Tibial artery (tissue), 4 donors: ENCODE measurements around the gene CABLES1.
A peak's percentile ranks its signal among the peaks of the same experiment; 100 is the strongest.

Experiments
- DNase-seq, 2 donors: peaks; one replicate each; pipeline ENCODE4 v3.0.0-alpha.2; 2019
- H3K27ac ChIP-seq, 2 donors: fragments of 200-600 bp; sonication (generic) in 1 of 2; 1 replicate in 1 of 2; 2 replicates in 1 of 2; pipeline ENCODE4 v1.5.1; 2018 to 2019; ENCODE audit warnings: mild to moderate bottlenecking in 1 of 2
- H3K27me3 ChIP-seq, 2 donors: fragments of 200-600 bp; sonication (generic) in 1 of 2; one replicate each; pipeline versions ENCODE4 v1.5.1 to v1.6.0; 2016 to 2019
- H3K36me3 ChIP-seq, 3 donors: fragments of 200-600 bp; sonication (generic) in 2 of 3; one replicate each; pipeline ENCODE4 v1.5.1; 2016 to 2019; ENCODE audit warnings: mild to moderate bottlenecking in 2 of 3
- H3K4me1 ChIP-seq, 4 donors: fragments of 200-600 bp; sonication (generic) in 2 of 4; 1 replicate in 3 of 4; 2 replicates in 1 of 4; pipeline ENCODE4 v1.5.1; 2016 to 2019
- H3K4me3 ChIP-seq, 2 donors: fragments of 200-600 bp; sonication (generic) in 1 of 2; 1 replicate in 1 of 2; 2 replicates in 1 of 2; pipeline ENCODE4 v1.5.1; 2018 to 2019; ENCODE audit warnings: mild to moderate bottlenecking in 2 of 2
- H3K9me3 ChIP-seq, 3 donors: fragments of 200-600 bp; sonication (generic) in 1 of 3; one replicate each; pipeline ENCODE4 v1.5.1; 2016 to 2019
- CTCF ChIP-seq, 2 experiments: fragments of 200-600 bp in 1 of 2; fragments of 450-650 bp in 1 of 2; IDR thresholded peaks; one replicate each; pipeline ENCODE4 v1.5.1; 2017 to 2019; ENCODE audit warnings: antibody characterized with exemption in 2 of 2, mild to moderate bottlenecking in 1 of 2, moderate library complexity in 1 of 2
- intact Hi-C: fragments of 100-400 bp; cut with DNase I; formaldehyde crosslinking; loops from one replicate; pipeline ENCODE4 v1.15.0; 2023; ENCODE audit warnings: low total_unique reads

Gene CABLES1

GRCh38 chr18:23142251-23142929 lies 7.1 kb downstream of the CABLES1 start:
- Histone ChIP-seq H3K27ac (peak overlapping the region; percentile 82 to 85), H3K36me3 (no peaks in the 10 kb centered on the region), H3K9me3 (no peaks in the 10 kb centered on the region), H3K27me3 (no peaks in the 10 kb centered on the region), H3K4me1 (peaks cover under 1 to 52% (median 35%) of the 10 kb centered on the region in 4 donors), H3K4me3 (no peak overlapping the region)
- no peak for TF ChIP-seq CTCF (IDR thresholded peaks at IDR 0.05)
- no peak for DNase-seq
- intact Hi-C loops: no loop called here

- Histone ChIP-seq H3K27ac (peak overlapping the region; percentile 82 to 85), H3K36me3 (no peaks in the 10 kb centered on the region), H3K4me1 (peaks cover 0 to 44% (median 30%) of the 10 kb centered on the region in 4 donors), H3K4me3 (no peak overlapping the region), H3K9me3 (no peaks in the 10 kb centered on the region), H3K27me3 (no peaks in the 10 kb centered on the region)
- intact Hi-C loops: no loop called here
- peak; percentile 78 to 86 for DNase-seq
- no peak for TF ChIP-seq CTCF (IDR thresholded peaks at IDR 0.05)
Measured at GRCh38 chr18:23143016-23143814, 7.9 kb downstream of the CABLES1 start.

DNA sequence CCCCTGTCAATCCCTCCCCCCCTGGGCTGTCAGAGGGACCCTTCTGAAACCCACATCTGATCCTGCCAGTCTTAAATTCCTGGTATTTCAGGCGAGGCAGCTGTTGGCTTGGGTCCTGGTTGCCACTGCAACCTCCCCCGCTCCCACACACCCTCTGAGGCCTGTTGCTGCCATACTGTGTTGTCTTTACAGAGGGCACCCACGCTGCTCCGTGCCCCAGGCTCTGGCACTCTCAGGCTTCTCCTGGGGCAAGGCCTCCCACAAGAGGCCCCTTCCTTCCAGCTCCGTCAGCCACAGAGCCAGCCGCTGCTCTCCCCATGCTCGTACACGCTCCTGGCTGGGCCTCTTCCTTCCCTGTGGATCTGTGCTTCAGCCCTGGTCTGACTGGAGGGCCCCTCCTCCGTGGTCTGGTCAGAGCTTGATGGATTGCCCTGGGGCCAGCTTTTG lies 8.6 kb downstream of the CABLES1 start:
- peaks cover 0 to 40% (median 28%) of the 10 kb centered on the region in 4 donors for H3K4me1 ChIP-seq
- H3K4me3 ChIP-seq: no peak overlapping the region
- TF ChIP-seq CTCF (IDR thresholded peaks at IDR 0.05): no peak
- H3K9me3 ChIP-seq: no peaks in the 10 kb centered on the region
- H3K36me3 ChIP-seq: no peaks in the 10 kb centered on the region
- H3K27me3 ChIP-seq: no peaks in the 10 kb centered on the region
- intact Hi-C loops: no loop called here
- peak overlapping the region; percentile 82 to 85 for H3K27ac ChIP-seq
- peak in 1 of 2 donors; percentile 76 for DNase-seq

GRCh38 chr18:23144640-23145039 lies 9.4 kb downstream of the CABLES1 start:
- Histone ChIP-seq H3K36me3 (no peaks in the 10 kb centered on the region), H3K9me3 (no peaks in the 10 kb centered on the region), H3K4me1 (peaks cover 0 to 40% (median 28%) of the 10 kb centered on the region in 4 donors), H3K4me3 (no peak overlapping the region), H3K27ac (peak overlapping the region; percentile 82 to 85), H3K27me3 (no peaks in the 10 kb centered on the region)
- no peak for DNase-seq
- no peak for TF ChIP-seq CTCF (IDR thresholded peaks at IDR 0.05)
- intact Hi-C loops: no loop called here

DNA sequence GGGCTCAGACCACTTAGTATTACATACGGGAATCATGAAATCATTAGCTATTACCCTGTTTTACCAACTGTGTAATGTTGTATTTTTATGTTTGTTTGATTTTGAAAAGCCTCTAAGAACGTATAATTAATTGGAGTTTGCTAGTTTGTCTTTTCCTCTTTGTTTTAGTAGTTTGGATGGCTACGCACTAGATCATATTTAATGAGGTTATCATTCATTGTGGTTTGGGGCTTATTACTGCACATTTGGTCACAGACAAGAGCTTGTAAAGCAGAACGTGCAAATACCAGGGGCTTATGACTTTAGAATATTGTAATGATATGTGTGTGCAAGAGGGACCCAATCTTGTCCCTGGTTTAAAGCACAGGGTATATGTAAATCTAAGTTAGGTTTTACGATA lies 10.3 kb downstream of the CABLES1 start:
- Histone ChIP-seq H3K27ac (no peak overlapping the region), H3K4me1 (peaks cover 0 to 38% (median 28%) of the 10 kb centered on the region in 4 donors), H3K27me3 (no peaks in the 10 kb centered on the region), H3K4me3 (no peak overlapping the region), H3K36me3 (no peaks in the 10 kb centered on the region), H3K9me3 (no peaks in the 10 kb centered on the region)
- intact Hi-C loops: no loop called here
- no peak for DNase-seq
- no peak for TF ChIP-seq CTCF (IDR thresholded peaks at IDR 0.05)
